Activated T-helper 2 cell treated with anti-CD3 and anti-CD28 coated beads, Interferon-gamma antibody, Interleukin-2, Interleukin-4, amounts not matched to agents 10 μg/mL and 5 μg/mL and 100 μg/mL, durations not matched to agents 14 hours and 24 hours and 36 hours (primary cell): ENCODE results near the gene SMYD3. TPM values are rescaled to one million over a fixed set of nuclear protein-coding genes. Genes with fewer than 3 reads are reported as not detected.
"Not testable (repeated sequence)": the region's sequence is repeated elsewhere in the genome, so short reads cannot be mapped to it uniquely, and the experiment has no call there.

Experiments
- DNase-seq: peaks from one replicate; pipeline ENCODE4 v3.0.0; 2021; ENCODE audit warnings: low spot score
- H3K27ac Mint-ChIP-seq: one replicate; pipeline ENCODE4 v1.8.0; 2021; ENCODE audit warnings: mixed read lengths
- H3K27me3 Mint-ChIP-seq: one replicate; pipeline ENCODE4 v1.8.0; 2021; ENCODE audit warnings: low read depth, mixed read lengths
- H3K36me3 Mint-ChIP-seq: one replicate; pipeline ENCODE4 v1.8.0; 2021; ENCODE audit warnings: low read depth, mixed read lengths
- H3K4me1 Mint-ChIP-seq: one replicate; pipeline ENCODE4 v1.8.0; 2021; ENCODE audit warnings: low read depth, mixed read lengths
- H3K4me3 Mint-ChIP-seq: one replicate; pipeline ENCODE4 v1.8.0; 2021; ENCODE audit warnings: low read depth, mild to moderate bottlenecking, moderate library complexity, mixed read lengths
- H3K9me3 Mint-ChIP-seq: one replicate; pipeline ENCODE4 v1.8.0; 2021; ENCODE audit warnings: mixed read lengths
- intact Hi-C: fragments of 100-400 bp; cut with micrococcal nuclease; formaldehyde crosslinking; loops from one replicate; pipeline ENCODE4 v1.15.1; 2023
- total RNA-seq: library from RNA; stranded (reverse); gene quantifications from 2 replicates; pipeline ENCODE4 v1.2.3, GENCODE V29; 2022

Gene SMYD3
- total RNA-seq, 1 donor from 2014 or later = 24.1 TPM

GRCh38 chr1:245751116-245751515, 756.0 kb downstream of the SMYD3 start:
- intact Hi-C loops = no loop called here
- H3K4me1 Mint-ChIP-seq = no peaks in the 10 kb centered on the region
- DNase-seq = no peak
- H3K9me3 Mint-ChIP-seq = peaks cover 2% of the 10 kb centered on the region
- H3K27me3 Mint-ChIP-seq = no peaks in the 10 kb centered on the region
- no peak overlapping the region for H3K4me3 Mint-ChIP-seq
- no peak overlapping the region for H3K27ac Mint-ChIP-seq
- no peaks in the 10 kb centered on the region for H3K36me3 Mint-ChIP-seq

- DNase-seq = no peak
- H3K4me3 Mint-ChIP-seq = no peak overlapping the region
- no peaks in the 10 kb centered on the region for H3K36me3 Mint-ChIP-seq
- no peak overlapping the region for H3K27ac Mint-ChIP-seq
- no peaks in the 10 kb centered on the region for H3K4me1 Mint-ChIP-seq
- H3K9me3 Mint-ChIP-seq = peaks cover 6% of the 10 kb centered on the region
- intact Hi-C loops = no loop called here
- H3K27me3 Mint-ChIP-seq = no peaks in the 10 kb centered on the region
Measured at GRCh38 chr1:245750261-245750660, 756.8 kb downstream of the SMYD3 start.

GRCh38 chr1:245749053-245749452, 758.0 kb downstream of the SMYD3 start:
- Mint-ChIP-seq H3K27ac (no peak overlapping the region), H3K4me3 (no peak overlapping the region), H3K36me3 (no peaks in the 10 kb centered on the region), H3K27me3 (no peaks in the 10 kb centered on the region), H3K4me1 (no peaks in the 10 kb centered on the region), H3K9me3 (peaks cover 10% of the 10 kb centered on the region)
- intact Hi-C loops = no loop called here
- no peak for DNase-seq

GRCh38 chr1:245748646-245749045, 758.4 kb downstream of the SMYD3 start:
- Mint-ChIP-seq H3K27me3 (no peaks in the 10 kb centered on the region), H3K4me1 (no peaks in the 10 kb centered on the region), H3K27ac (no peak overlapping the region), H3K9me3 (peaks cover 10% of the 10 kb centered on the region), H3K36me3 (no peaks in the 10 kb centered on the region), H3K4me3 (no peak overlapping the region)
- no peak for DNase-seq
- intact Hi-C loops = no loop called here

- Mint-ChIP-seq H3K27me3 (no peaks in the 10 kb centered on the region), H3K4me1 (no peaks in the 10 kb centered on the region), H3K4me3 (no peak overlapping the region), H3K27ac (no peak overlapping the region), H3K36me3 (no peaks in the 10 kb centered on the region), H3K9me3 (peaks cover 10% of the 10 kb centered on the region)
- intact Hi-C loops = no loop called here
- DNase-seq = no peak
Measured at GRCh38 chr1:245748240-245748639, 758.8 kb downstream of the SMYD3 start.

- Mint-ChIP-seq H3K27me3 (no peaks in the 10 kb centered on the region), H3K9me3 (peaks cover 18% of the 10 kb centered on the region), H3K4me1 (no peaks in the 10 kb centered on the region), H3K27ac (no peak overlapping the region), H3K4me3 (no peak overlapping the region), H3K36me3 (no peaks in the 10 kb centered on the region)
- intact Hi-C loops = no loop called here
- no peak for DNase-seq
Measured at GRCh38 chr1:245742896-245743295, 764.2 kb downstream of the SMYD3 start.

- H3K27me3 Mint-ChIP-seq, H3K36me3 Mint-ChIP-seq, H3K4me3 Mint-ChIP-seq, DNase-seq, H3K4me1 Mint-ChIP-seq, intact Hi-C loops, H3K27ac Mint-ChIP-seq: not testable (repeated sequence)
- H3K9me3 Mint-ChIP-seq = peaks cover 12% of the 10 kb centered on the region
Measured at GRCh38 chr1:245740336-245740735, 766.7 kb downstream of the SMYD3 start.

GRCh38 chr1:245730801-245731200, 776.3 kb downstream of the SMYD3 start:
- H3K9me3 Mint-ChIP-seq = peaks cover 29% of the 10 kb centered on the region
- no peaks in the 10 kb centered on the region for H3K36me3 Mint-ChIP-seq

GRCh38 chr1:245728035-245728434, 779.0 kb downstream of the SMYD3 start:
- H3K36me3 Mint-ChIP-seq, H3K4me3 Mint-ChIP-seq, intact Hi-C loops, H3K4me1 Mint-ChIP-seq, DNase-seq, H3K27me3 Mint-ChIP-seq, H3K27ac Mint-ChIP-seq: not testable (repeated sequence)
- H3K9me3 Mint-ChIP-seq = peaks cover 31% of the 10 kb centered on the region

More at GRCh38 chr1:245730801-245731200, 776.3 kb downstream of the SMYD3 start:
- Mint-ChIP-seq H3K4me1 (no peaks in the 10 kb centered on the region), H3K4me3 (no peak overlapping the region), H3K27me3 (no peaks in the 10 kb centered on the region), H3K27ac (no peak overlapping the region)
- intact Hi-C loops = no loop called here
- no peak for DNase-seq

GRCh38 chr1:245721488-245721887, 785.6 kb downstream of the SMYD3 start:
- Mint-ChIP-seq H3K4me1 (no peaks in the 10 kb centered on the region), H3K27me3 (no peaks in the 10 kb centered on the region), H3K9me3 (peaks cover 6% of the 10 kb centered on the region), H3K4me3 (no peak overlapping the region), H3K27ac (no peak overlapping the region), H3K36me3 (no peaks in the 10 kb centered on the region)
- DNase-seq = no peak
- intact Hi-C loops = no loop called here

GRCh38 chr1:245718951-245719350, 788.1 kb downstream of the SMYD3 start:
- intact Hi-C loops = no loop called here
- H3K9me3 Mint-ChIP-seq = no peaks in the 10 kb centered on the region
- no peaks in the 10 kb centered on the region for H3K36me3 Mint-ChIP-seq
- no peak for DNase-seq
- H3K4me1 Mint-ChIP-seq = no peaks in the 10 kb centered on the region
- peaks cover 2% of the 10 kb centered on the region for H3K27me3 Mint-ChIP-seq
- H3K27ac Mint-ChIP-seq = no peak overlapping the region
- H3K4me3 Mint-ChIP-seq = no peak overlapping the region

GRCh38 chr1:245718123-245718522, 789.0 kb downstream of the SMYD3 start:
- intact Hi-C loops = no loop called here
- Mint-ChIP-seq H3K9me3 (no peaks in the 10 kb centered on the region), H3K27ac (no peak overlapping the region), H3K27me3 (peaks cover 2% of the 10 kb centered on the region), H3K4me3 (no peak overlapping the region), H3K4me1 (no peaks in the 10 kb centered on the region), H3K36me3 (no peaks in the 10 kb centered on the region)
- DNase-seq = no peak

- intact Hi-C loops = no loop called here
- Mint-ChIP-seq H3K4me1 (no peaks in the 10 kb centered on the region), H3K27ac (no peak overlapping the region), H3K36me3 (no peaks in the 10 kb centered on the region), H3K9me3 (no peaks in the 10 kb centered on the region), H3K4me3 (no peak overlapping the region), H3K27me3 (peaks cover 2% of the 10 kb centered on the region)
- no peak for DNase-seq
Measured at GRCh38 chr1:245717611-245718010, 789.5 kb downstream of the SMYD3 start.

- no peak overlapping the region for H3K27ac Mint-ChIP-seq
Measured at GRCh38 chr1:245716561-245716960, 790.5 kb downstream of the SMYD3 start.

More at GRCh38 chr1:245716561-245716960, 790.5 kb downstream of the SMYD3 start:
- Mint-ChIP-seq H3K27me3 (peaks cover 2% of the 10 kb centered on the region), H3K4me1 (no peaks in the 10 kb centered on the region), H3K36me3 (no peaks in the 10 kb centered on the region), H3K9me3 (no peaks in the 10 kb centered on the region), H3K4me3 (no peak overlapping the region)
- DNase-seq = no peak
- intact Hi-C loops = no loop called here
